IMR-90 (cell line): Measurements from ENCODE around the gene ZNF398. TPM values are rescaled to one million over a fixed set of nuclear protein-coding genes. Genes with fewer than 3 reads are reported as not detected.

ENCODE experiments used
- ATAC-seq: fragments of 200-7000 bp; cut with Tn5 transposase; 2 replicates; pipeline ENCODE4 v1.9.1; 2020; ENCODE audit warnings: low read depth, mild to moderate bottlenecking, moderate library complexity
- BruUV-seq: library from RNA; stranded (reverse); fragments of 400-500 nt; replicated peaks from 2 replicates; lab custom pipeline; 2021; lab: Mats Ljungman, UMichigan
- CTCF ChIA-PET: fragments of 300-600 bp; formaldehyde crosslinking; extraction: SDS; loops from one replicate; lab custom pipeline; 2021; ENCODE audit warnings: antibody characterized with exemption; lab: Yijun Ruan, JAX
- POLR2A ChIA-PET: fragments of 300-600 bp; sonication (Branson Sonifier 250); formaldehyde crosslinking; loops from one replicate; lab custom pipeline; 2022; ENCODE audit warnings: antibody characterized with exemption; ENCODE audit not compliant: unreplicated experiment; lab: Charles Lee
- DNase-seq: peaks from one replicate; pipeline ENCODE4 v3.0.0; 2013
- H2AFZ ChIP-seq: replicated peaks from 2 replicates; pipeline ENCODE3; 2013; ENCODE audit warnings: low read length, mild to moderate bottlenecking; ENCODE audit not compliant: poor library complexity
- H2AK5ac ChIP-seq: 2 replicates; pipeline ENCODE4 v1.6.1; 2013; ENCODE audit warnings: low read depth, low read length, inconsistent platforms
- H2AK9ac ChIP-seq: replicated peaks from 2 replicates; pipeline ENCODE3; 2013; ENCODE audit warnings: mild to moderate bottlenecking, low read depth, low read length, moderate library complexity; ENCODE audit not compliant: poor library complexity
- H2BK120ac ChIP-seq: 2 replicates; pipeline ENCODE4 v1.6.1; 2013; ENCODE audit warnings: low read depth, low read length, inconsistent platforms
- H2BK15ac ChIP-seq: 3 replicates; pipeline ENCODE4 v1.6.1; 2013; ENCODE audit warnings: low read depth, low read length, inconsistent platforms
- H2BK20ac ChIP-seq: 2 replicates; pipeline ENCODE4 v1.6.1; 2013; ENCODE audit warnings: low read depth, mild to moderate bottlenecking, inconsistent platforms, low read length, moderate library complexity
- H2BK5ac ChIP-seq: 2 replicates; pipeline ENCODE4 v1.6.1; 2013; ENCODE audit warnings: mild to moderate bottlenecking, low read depth, low read length, inconsistent platforms; ENCODE audit not compliant: poor library complexity, severe bottlenecking
- H3K14ac ChIP-seq: replicated peaks from 2 replicates; pipeline ENCODE4 v1.6.1; 2013; ENCODE audit warnings: low read depth, low read length, inconsistent platforms
- H3K18ac ChIP-seq: 2 replicates; pipeline ENCODE4 v1.6.1; 2013; ENCODE audit warnings: low read depth, low read length, control low read depth
- H3K23ac ChIP-seq: 2 replicates; pipeline ENCODE4 v1.6.1; 2013; ENCODE audit warnings: low read depth, low read length, inconsistent platforms
- H3K27ac ChIP-seq: 2 replicates; pipeline ENCODE4 v1.5.1; 2013; ENCODE audit warnings: mild to moderate bottlenecking, control low read depth, low read length; ENCODE audit not compliant: insufficient read depth
- H3K27me3 ChIP-seq: 2 replicates; pipeline ENCODE4 v1.6.1; 2013; ENCODE audit warnings: low read length; ENCODE audit not compliant: control insufficient read depth, insufficient read depth
- H3K36me3 ChIP-seq: 2 replicates; pipeline ENCODE4 v1.6.1; 2013; ENCODE audit warnings: low read length, mixed read lengths; ENCODE audit not compliant: control insufficient read depth, insufficient read depth
- H3K4ac ChIP-seq: 2 replicates; pipeline ENCODE4 v1.6.1; 2013; ENCODE audit warnings: low read depth, low read length, inconsistent platforms
- H3K4me1 ChIP-seq: 2 replicates; pipeline ENCODE4 v1.6.1; 2013; ENCODE audit warnings: low read length, mixed read lengths; ENCODE audit not compliant: control insufficient read depth, insufficient read depth
- H3K4me2 ChIP-seq: 2 replicates; pipeline ENCODE4 v1.6.1; 2013; ENCODE audit warnings: low read depth, mild to moderate bottlenecking, control low read depth, low read length, moderate library complexity
- H3K4me3 ChIP-seq: 2 replicates; pipeline ENCODE4 v1.5.1; 2013; ENCODE audit warnings: low read depth, mild to moderate bottlenecking, control low read depth, low read length, moderate library complexity; ENCODE audit not compliant: insufficient read depth
- H3K56ac ChIP-seq: 2 replicates; pipeline ENCODE4 v1.6.1; 2013; ENCODE audit warnings: low read length, inconsistent platforms; ENCODE audit not compliant: insufficient read depth; ENCODE audit errors: extremely low read depth
- H3K79me1 ChIP-seq, 2 experiments: 2 replicates each; pipeline ENCODE4 v1.6.1; 2013; ENCODE audit warnings: low read length in 2 of 2, inconsistent platforms in 1 of 2, low read depth in 1 of 2
- H3K9ac ChIP-seq: 2 replicates; pipeline ENCODE4 v1.6.1; 2013; ENCODE audit warnings: low read depth, low read length, control low read depth
- H3K9me1 ChIP-seq: 2 replicates; pipeline ENCODE4 v1.6.1; 2013; ENCODE audit warnings: low read length, inconsistent platforms; ENCODE audit not compliant: insufficient read depth
- H3K9me3 ChIP-seq: 2 replicates; pipeline ENCODE4 v1.6.1; 2013; ENCODE audit warnings: low read length; ENCODE audit not compliant: control insufficient read depth, insufficient read depth
- H4K20me1 ChIP-seq: 2 replicates; pipeline ENCODE4 v1.6.1; 2013; ENCODE audit warnings: low read length, inconsistent platforms; ENCODE audit not compliant: insufficient read depth
- H4K5ac ChIP-seq: 2 replicates; pipeline ENCODE4 v1.6.1; 2013; ENCODE audit warnings: mild to moderate bottlenecking, low read depth, low read length, control low read depth
- H4K8ac ChIP-seq, 2 experiments: 2 replicates each; pipeline ENCODE4 v1.6.1; 2013; ENCODE audit warnings: low read depth in 2 of 2, low read length in 2 of 2, control low read depth in 1 of 2, inconsistent platforms in 1 of 2
- H4K91ac ChIP-seq: 2 replicates; pipeline ENCODE4 v1.6.1; 2013; ENCODE audit warnings: low read depth, low read length, inconsistent platforms; ENCODE audit not compliant: insufficient read depth
- BHLHE40 ChIP-seq: fragments of 150-350 bp; IDR thresholded peaks from 2 replicates; pipeline ENCODE4 v1.6.1; 2016; ENCODE audit warnings: mild to moderate bottlenecking, low read depth, low read length
- CHD1 ChIP-seq: IDR thresholded peaks from 2 replicates; pipeline ENCODE4 v1.6.1; 2012; ENCODE audit warnings: low read depth, low read length, improper control_type of control experiment
- ELK1 ChIP-seq: fragments of 150-350 bp; IDR thresholded peaks from 2 replicates; pipeline ENCODE4 v1.6.1; 2016; ENCODE audit warnings: low read depth, mild to moderate bottlenecking, low read length, moderate library complexity, borderline replicate concordance
- FOS ChIP-seq: fragments of 150-350 bp; IDR thresholded peaks from 2 replicates; pipeline ENCODE4 v1.6.1; 2016; ENCODE audit warnings: low read depth, low read length
- MAFK ChIP-seq: IDR thresholded peaks from 2 replicates; pipeline ENCODE4 v1.6.1; 2012; ENCODE audit warnings: low read depth, low read length, improper control_type of control experiment
- MXI1 ChIP-seq: IDR thresholded peaks from 2 replicates; pipeline ENCODE4 v1.6.1; 2012; ENCODE audit warnings: low read depth, mild to moderate bottlenecking, low read length, moderate library complexity, borderline replicate concordance
- POLR2A ChIP-seq: IDR thresholded peaks from 2 replicates; pipeline ENCODE4 v1.6.1; 2012; ENCODE audit warnings: mild to moderate bottlenecking, low read depth, low read length
- RAD21 ChIP-seq: IDR thresholded peaks from 2 replicates; pipeline ENCODE4 v1.6.1; 2012; ENCODE audit warnings: low read length, improper control_type of control experiment
- RCOR1 ChIP-seq: IDR thresholded peaks from 2 replicates; pipeline ENCODE4 v1.6.1; 2012; ENCODE audit warnings: mild to moderate bottlenecking, low read length, improper control_type of control experiment; ENCODE audit not compliant: insufficient replicate concordance
- SMC3 ChIP-seq: fragments of 150-350 bp; IDR thresholded peaks from 2 replicates; pipeline ENCODE4 v1.6.1; 2016; ENCODE audit warnings: low read depth, mild to moderate bottlenecking, antibody characterized with exemption, low read length, moderate library complexity
- WGBS, 2 experiments: methylation state at CpG; one replicate each; pipeline versions ENCODE4 v1.1.5 to v1.1.7; 2013; ENCODE audit warnings: missing lambda C conversion rate in 2 of 2; ENCODE audit not compliant: insufficient read length in 1 of 2; ENCODE audit errors: extremely low coverage in 2 of 2; 5-methylcytosine and 5-hydroxymethylcytosine counted together
- dilution Hi-C: fragments of 300-500 bp; cut with HindIII; formaldehyde crosslinking; loops from one replicate; pipeline ENCODE4 v1.14.3; 2018; ENCODE audit warnings: low sequenced_read_pairs; ENCODE audit not compliant: unreplicated experiment
- in situ Hi-C: fragments of 300-500 bp; cut with MboI; formaldehyde crosslinking; loops from 3 replicates; pipeline ENCODE4 v1.14.3; 2019; ENCODE audit warnings: low sequenced_read_pairs, inconsistent platforms, mixed read lengths
- intact Hi-C: fragments of 100-400 bp; cut with micrococcal nuclease; formaldehyde crosslinking; loops from 2 replicates; pipeline ENCODE4 v1.10.0; 2022
- polyA plus RNA-seq, 3 experiments: library from polyadenylated mRNA; depleted of rRNA; stranded (reverse); fragments of >200 nt; gene quantifications; 2 replicates each; pipeline ENCODE4 v1.2.3, GENCODE V29; 2012; ENCODE audit warnings: low replicate concordance in 1 of 3
- total RNA-seq: library from RNA; depleted of rRNA; stranded (reverse); fragments of >200 nt; gene quantifications from 2 replicates; pipeline ENCODE4 v1.2.3, GENCODE V29; 2012
- TF ChIP-seq, protein P1 (sequence below): fragments of 150-350 bp; IDR thresholded peaks from 2 replicates; pipeline ENCODE4 v1.6.1; 2017; ENCODE audit warnings: mild to moderate bottlenecking, antibody characterized with exemption, low read length, low read depth

ZNF398 gene
- total and polyA plus RNA-seq, 2 of the 4 experiments (the other 2 are of a cell fraction), result 5.7 to 7.9 TPM

GRCh38 chr7:149100821-149101220 is 46.4 kb upstream of the ZNF398 start:
- Histone ChIP-seq H2BK20ac (no peak overlapping the region), H3K18ac (no peak overlapping the region), H4K5ac (no peak overlapping the region), H3K4me1 (no peaks in the 10 kb centered on the region), H3K36me3 (peaks cover 4% of the 10 kb centered on the region; the same call in 1 of the 2 replicates), H2BK5ac (no peak overlapping the region), H3K27me3 (no peaks in the 10 kb centered on the region), H3K9ac (no peak overlapping the region), H3K56ac (no peak overlapping the region), H3K27ac (no peak overlapping the region), H4K20me1 (no peaks in the 10 kb centered on the region), H3K4ac (no peak overlapping the region), H3K9me3 (no peaks in the 10 kb centered on the region), H4K8ac (no peak overlapping the region), H3K14ac (no peak overlapping the region), H3K4me2 (no peak overlapping the region), H2BK120ac (no peak overlapping the region), H3K4me3 (no peak overlapping the region), H2AFZ (no peak overlapping the region), H4K91ac (no peak overlapping the region), H3K23ac (no peak overlapping the region), H2AK9ac (no peak overlapping the region), H3K9me1 (no peaks in the 10 kb centered on the region), H3K79me1 (no peaks in the 10 kb centered on the region), H2BK15ac (no peak overlapping the region), H2AK5ac (no peak overlapping the region)
- intact Hi-C loops, result no loop called here
- ChIA-PET POLR2A (no interaction called here), CTCF (no interaction called here)
- DNase-seq (no peak), ATAC-seq (no peak)
- WGBS, 2 experiments, result no CpG with 5 or more reads among the region's 2 CpGs
- TF ChIP-seq MAFK, result no peak
- no peak for TF ChIP-seq BHLHE40
- TF ChIP-seq ELK1, result no peak
- TF ChIP-seq, protein P1, sequence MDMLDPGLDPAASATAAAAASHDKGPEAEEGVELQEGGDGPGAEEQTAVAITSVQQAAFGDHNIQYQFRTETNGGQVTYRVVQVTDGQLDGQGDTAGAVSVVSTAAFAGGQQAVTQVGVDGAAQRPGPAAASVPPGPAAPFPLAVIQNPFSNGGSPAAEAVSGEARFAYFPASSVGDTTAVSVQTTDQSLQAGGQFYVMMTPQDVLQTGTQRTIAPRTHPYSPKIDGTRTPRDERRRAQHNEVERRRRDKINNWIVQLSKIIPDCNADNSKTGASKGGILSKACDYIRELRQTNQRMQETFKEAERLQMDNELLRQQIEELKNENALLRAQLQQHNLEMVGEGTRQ, result no peak
- TF ChIP-seq SMC3, result no peak
- no peak for TF ChIP-seq MXI1
- no peak for TF ChIP-seq POLR2A
- no peak for TF ChIP-seq RCOR1
- TF ChIP-seq RAD21, result no peak
- no peak for TF ChIP-seq CHD1
- TF ChIP-seq FOS, result no peak
- dilution Hi-C loops, result no loop called here
- in situ Hi-C loops, result no loop called here
- no TSS peak for BruUV-seq
